ENCODE results near the gene C6orf120. TPM values are rescaled to one million over a fixed set of nuclear protein-coding genes. Genes with fewer than 3 reads are reported as not detected.
A peak's percentile ranks its signal among the peaks of the same experiment; 100 is the strongest.

C6orf120 gene
- total and polyA plus RNA-seq, 9 of the 15 experiments (the other 6 are each of a cell fraction or from before 2014, with no cell fraction given): 7.7 to 44.9 (median 34.8) TPM

DNA sequence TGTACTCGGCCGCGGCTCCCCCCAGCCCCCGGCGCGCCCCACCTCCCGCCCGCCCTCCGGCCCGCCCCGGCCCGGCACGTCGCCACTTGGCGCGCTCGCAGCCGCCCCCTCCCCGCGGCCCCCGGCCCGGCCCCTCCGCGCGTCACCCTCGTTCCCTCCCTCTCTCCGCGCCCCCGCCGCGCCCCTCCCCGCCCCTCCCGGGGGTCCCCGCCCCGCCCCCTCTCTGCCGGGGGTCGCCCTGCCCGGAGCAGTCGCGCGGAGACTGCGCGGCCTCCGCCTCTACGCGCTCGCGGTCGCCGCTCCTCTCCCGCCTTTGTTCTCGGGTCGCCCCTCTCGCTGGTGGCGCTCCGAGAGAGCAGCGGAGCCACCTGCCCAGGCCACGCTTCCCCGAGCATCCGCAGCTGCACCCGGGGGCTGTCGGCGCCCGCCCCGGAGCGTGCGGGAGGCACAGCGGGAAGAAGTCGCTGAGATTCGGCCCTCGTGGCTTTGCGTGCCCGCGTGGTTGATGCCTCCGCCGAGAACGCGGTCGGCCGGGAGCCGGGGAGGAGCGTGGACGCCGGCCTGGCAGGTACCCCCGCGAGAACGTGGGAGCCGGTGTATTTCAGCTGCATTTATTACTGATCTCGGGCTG lies 22.7 kb downstream of the C6orf120 start, which contains the start of gene PHF10 (continued):
- peak; percentile 32 for TF ChIP-seq CCNT2 (IDR thresholded peaks at IDR 0.05; ENCODE audit: borderline replicate concordance, extremely low read depth, insufficient read length, low read depth, low read length)
- peak; percentile 70; the same call in 1 of the 2 replicates for TF ChIP-seq CTBP1 (IDR thresholded peaks at IDR 0.05; ENCODE audit: borderline replicate concordance)
- TF ChIP-seq EP400 (IDR thresholded peaks at IDR 0.05): peak; percentile 85; the same call in 1 of the 2 replicates
- 0 out of 4 replicates have a peak, but pooled peaks of 1 of the 2 experiments have one; percentile 30 for TF ChIP-seq TBL1XR1 (IDR thresholded peaks at IDR 0.05; ENCODE audit: low read length in 2 of 2)
- TF ChIP-seq XRCC4 (IDR thresholded peaks at IDR 0.05; ENCODE audit: extremely low read depth, insufficient read depth, insufficient read length): no peak
- TF ChIP-seq HOXB6 (CRISPR knock-in tag; IDR thresholded peaks at IDR 0.05; ENCODE audit: borderline replicate concordance): no peak
- TF ChIP-seq, protein P1, sequence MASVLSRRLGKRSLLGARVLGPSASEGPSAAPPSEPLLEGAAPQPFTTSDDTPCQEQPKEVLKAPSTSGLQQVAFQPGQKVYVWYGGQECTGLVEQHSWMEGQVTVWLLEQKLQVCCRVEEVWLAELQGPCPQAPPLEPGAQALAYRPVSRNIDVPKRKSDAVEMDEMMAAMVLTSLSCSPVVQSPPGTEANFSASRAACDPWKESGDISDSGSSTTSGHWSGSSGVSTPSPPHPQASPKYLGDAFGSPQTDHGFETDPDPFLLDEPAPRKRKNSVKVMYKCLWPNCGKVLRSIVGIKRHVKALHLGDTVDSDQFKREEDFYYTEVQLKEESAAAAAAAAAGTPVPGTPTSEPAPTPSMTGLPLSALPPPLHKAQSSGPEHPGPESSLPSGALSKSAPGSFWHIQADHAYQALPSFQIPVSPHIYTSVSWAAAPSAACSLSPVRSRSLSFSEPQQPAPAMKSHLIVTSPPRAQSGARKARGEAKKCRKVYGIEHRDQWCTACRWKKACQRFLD (CRISPR knock-in tag; IDR thresholded peaks at IDR 0.05): peak; percentile 35; the same call in 1 of the 2 replicates
- peak; percentile 72; the same call in 1 of the 2 replicates for TF ChIP-seq POLR2A (conservative IDR thresholded peaks at IDR 0.05)
- peak; percentile 83 for TF ChIP-seq RB1 (IDR thresholded peaks at IDR 0.05; ENCODE audit: low read depth)
- TF ChIP-seq HNRNPL (IDR thresholded peaks at IDR 0.05; ENCODE audit: low read depth, low read length): peak; percentile 75
- TF ChIP-seq MYC (IDR thresholded peaks at IDR 0.05; ENCODE audit: low read depth, low read length): peak; percentile 82
- TF ChIP-seq MYC (CRISPR knock-in tag; IDR thresholded peaks at IDR 0.05; ENCODE audit: borderline replicate concordance, low read depth): no peak
- peak; percentile 95 for TF ChIP-seq RBFOX2 (IDR thresholded peaks at IDR 0.05; ENCODE audit: low read depth, low read length)
- TF ChIP-seq ZFX (CRISPR knock-in tag; IDR thresholded peaks at IDR 0.05): peak; percentile 89
- no peak for TF ChIP-seq MXI1 (IDR thresholded peaks at IDR 0.05; ENCODE audit: low read depth, low read length)
- no peak for TF ChIP-seq SREBF2 (CRISPR knock-in tag; IDR thresholded peaks at IDR 0.05)
- TF ChIP-seq, protein P2, sequence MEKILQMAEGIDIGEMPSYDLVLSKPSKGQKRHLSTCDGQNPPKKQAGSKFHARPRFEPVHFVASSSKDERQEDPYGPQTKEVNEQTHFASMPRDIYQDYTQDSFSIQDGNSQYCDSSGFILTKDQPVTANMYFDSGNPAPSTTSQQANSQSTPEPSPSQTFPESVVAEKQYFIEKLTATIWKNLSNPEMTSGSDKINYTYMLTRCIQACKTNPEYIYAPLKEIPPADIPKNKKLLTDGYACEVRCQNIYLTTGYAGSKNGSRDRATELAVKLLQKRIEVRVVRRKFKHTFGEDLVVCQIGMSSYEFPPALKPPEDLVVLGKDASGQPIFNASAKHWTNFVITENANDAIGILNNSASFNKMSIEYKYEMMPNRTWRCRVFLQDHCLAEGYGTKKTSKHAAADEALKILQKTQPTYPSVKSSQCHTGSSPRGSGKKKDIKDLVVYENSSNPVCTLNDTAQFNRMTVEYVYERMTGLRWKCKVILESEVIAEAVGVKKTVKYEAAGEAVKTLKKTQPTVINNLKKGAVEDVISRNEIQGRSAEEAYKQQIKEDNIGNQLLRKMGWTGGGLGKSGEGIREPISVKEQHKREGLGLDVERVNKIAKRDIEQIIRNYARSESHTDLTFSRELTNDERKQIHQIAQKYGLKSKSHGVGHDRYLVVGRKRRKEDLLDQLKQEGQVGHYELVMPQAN (IDR thresholded peaks at IDR 0.05; ENCODE audit: borderline replicate concordance): no peak
- no peak for TF ChIP-seq FOXM1 (IDR thresholded peaks at IDR 0.05; ENCODE audit: low read depth)
- peak; percentile 20; the same call in 1 of the 2 replicates for TF ChIP-seq FOXM1 (CRISPR knock-in tag; IDR thresholded peaks at IDR 0.05; ENCODE audit: low read depth)

All from K562 (cell line).